DMS 273 (cell line): ENCODE results near the gene TCL1B.

ENCODE experiments used
- DNase-seq: peaks from one replicate; lab custom pipeline; 2025; ENCODE audit not compliant: unreplicated experiment; lab: John Stamatoyannopoulos, UW

TCL1B gene

DNA sequence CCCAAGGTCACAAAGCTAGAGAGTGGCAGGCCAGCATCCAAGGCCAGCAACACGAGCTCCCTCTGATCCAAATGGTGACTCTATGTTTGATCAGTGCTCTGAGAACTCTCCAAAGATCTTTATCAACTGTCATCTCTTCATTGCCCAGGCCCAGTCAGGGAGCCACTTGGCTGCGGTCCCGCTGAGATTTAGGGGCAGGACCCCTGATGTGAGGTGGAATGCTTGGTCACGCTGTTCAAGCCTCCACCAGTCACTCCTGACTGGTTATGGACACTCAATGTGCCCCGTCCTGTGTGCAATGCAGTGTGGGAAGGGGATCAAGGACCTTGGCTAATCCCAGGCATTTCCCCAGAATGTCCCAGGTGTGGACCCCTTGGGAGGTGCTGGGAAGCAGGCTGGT is 19.8 kb upstream of the TCL1B start:
- DNase-seq: no peak

GRCh38 chr14:95667249-95667693 is 19.0 kb upstream of the TCL1B start:
- DNase-seq: peak; percentile 34

DNA sequence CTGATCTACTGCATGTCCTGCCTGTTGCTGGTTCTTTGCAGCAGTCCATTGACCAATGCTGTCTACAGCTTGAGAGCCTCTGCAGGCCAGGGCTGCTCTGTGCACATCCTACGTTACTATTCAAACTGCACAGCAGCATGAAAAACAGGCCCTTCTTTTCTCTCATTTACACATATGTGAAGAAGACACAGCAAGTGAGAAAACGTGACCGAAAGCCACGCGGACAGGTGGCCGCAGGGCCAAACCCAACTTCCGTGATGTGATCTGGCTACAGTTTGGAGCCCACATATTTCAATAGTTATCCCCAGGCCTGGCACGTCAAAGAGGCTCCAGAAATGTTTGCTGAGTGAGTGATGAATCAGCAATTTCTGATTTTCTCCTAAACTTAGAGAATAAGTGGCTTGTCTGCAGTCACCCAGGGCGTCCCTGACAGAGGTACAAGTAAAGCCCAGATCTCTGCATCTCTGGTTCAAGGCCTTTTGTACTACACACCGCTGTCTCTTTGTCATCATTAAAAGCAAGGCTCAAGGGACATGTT is 17.9 kb upstream of the TCL1B start:
- DNase-seq: no peak

GRCh38 chr14:95674613-95675012 is 11.6 kb upstream of the TCL1B start:
- no peak for DNase-seq

DNA sequence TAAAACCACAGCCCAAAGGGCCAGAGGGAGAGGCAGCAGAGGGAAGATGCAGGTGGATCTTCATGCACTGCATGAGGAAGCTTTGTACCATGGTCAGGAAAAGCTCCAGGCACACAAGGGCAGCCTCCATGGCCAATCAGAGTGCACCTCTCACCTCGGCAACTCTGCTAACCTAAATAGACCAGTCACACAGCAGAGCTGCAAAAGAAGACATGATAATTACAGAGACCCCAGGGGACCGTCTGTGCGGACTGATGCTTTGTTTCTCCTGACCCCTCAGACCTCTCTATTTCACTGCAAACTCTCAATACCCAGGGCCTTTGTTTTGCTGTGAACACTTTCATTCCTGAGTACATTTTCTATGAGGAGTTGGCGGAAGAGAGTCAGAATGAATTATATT is 10.7 kb upstream of the TCL1B start:
- DNase-seq: no peak

DNA sequence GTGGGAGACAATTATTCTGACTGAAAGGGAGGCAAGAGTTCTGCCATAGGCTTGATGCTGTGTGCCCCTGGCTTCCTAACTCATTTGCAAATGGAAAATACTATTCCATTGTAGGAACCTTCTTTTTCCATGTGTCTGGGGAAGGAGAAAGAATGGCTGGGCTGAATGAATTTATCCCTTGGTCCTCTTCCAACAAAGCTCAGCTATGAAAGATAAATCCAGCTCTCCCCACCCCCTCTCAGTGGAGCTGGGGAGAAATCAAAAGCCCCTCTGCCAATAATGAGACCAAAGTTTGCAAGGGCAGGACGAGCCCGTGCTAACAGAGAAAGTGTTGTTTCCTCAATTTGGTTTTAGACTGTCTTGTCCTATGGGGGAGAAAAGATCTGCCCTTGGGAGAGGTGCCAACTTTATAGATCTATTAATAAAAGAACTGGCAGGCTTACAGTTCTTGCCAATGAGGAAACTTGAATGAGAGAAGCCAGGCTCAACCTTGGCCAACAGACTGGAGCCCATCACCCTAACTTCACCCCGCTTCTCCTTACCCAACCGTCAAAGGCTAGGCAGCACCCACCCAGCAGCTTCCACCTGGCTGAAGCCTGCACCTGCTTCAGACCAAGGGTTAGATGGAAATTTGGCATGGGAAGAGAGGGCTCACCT is 8.9 kb upstream of the TCL1B start:
- DNase-seq: no peak

DNA sequence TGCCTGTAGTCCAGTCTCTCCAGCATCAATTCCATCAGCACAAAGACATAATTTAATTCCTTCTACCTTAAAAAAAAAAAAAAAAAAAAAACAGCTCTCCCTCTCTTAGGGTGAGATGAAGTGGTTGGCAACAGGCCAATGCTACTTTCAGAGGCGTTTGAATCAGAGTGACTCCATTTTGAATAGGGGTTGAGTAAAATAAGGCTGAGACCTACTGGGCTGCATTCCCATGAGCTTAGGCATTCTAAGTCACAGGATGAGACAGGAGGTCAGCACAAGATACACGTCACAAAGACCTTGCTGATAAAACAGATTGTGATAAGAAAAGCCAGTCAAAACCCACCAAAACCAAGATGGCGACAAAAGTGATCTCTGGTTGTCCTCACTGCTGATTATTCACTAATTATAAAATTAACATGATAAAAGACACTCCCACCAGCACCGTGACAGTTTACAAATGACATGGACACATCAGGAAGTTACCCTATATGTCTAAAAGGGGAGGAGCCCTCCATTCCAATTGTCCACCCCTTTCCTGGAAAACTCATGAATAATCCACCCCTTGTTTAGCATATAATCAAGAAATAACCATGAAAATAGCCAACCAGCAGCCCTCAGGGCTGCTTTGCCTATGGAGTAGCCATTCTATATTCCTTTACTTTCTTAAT is 6.9 kb upstream of the TCL1B start:
- no peak for DNase-seq

GRCh38 chr14:95679998-95680735 is 6.1 kb upstream of the TCL1B start:
- peak; percentile 28 for DNase-seq

DNA sequence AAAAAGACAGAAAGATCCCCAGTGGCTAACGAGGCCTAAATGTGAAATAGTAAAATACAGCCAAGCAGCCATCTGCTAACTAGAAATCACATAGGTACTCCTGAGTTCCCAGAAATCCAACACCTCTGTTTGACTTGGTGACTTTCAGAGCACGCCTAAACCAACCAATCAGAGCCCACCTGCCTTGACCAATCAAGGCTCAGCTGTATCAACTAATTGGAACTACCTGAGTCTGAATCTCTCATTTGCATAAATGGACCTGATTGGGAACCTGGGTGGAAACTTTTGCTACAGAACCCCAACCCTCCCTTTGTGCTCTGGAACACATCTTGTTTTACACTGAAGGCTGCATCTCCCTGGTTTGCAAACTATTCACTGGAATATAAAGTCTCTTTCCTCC is 5.1 kb upstream of the TCL1B start:
- no peak for DNase-seq

GRCh38 chr14:95683793-95684192 is 2.4 kb upstream of the TCL1B start:
- DNase-seq: peak; percentile 49

- DNase-seq: no peak
These were observed 709 bp downstream of the TCL1B start for GRCh38 chr14:95686935-95687334.

DNA sequence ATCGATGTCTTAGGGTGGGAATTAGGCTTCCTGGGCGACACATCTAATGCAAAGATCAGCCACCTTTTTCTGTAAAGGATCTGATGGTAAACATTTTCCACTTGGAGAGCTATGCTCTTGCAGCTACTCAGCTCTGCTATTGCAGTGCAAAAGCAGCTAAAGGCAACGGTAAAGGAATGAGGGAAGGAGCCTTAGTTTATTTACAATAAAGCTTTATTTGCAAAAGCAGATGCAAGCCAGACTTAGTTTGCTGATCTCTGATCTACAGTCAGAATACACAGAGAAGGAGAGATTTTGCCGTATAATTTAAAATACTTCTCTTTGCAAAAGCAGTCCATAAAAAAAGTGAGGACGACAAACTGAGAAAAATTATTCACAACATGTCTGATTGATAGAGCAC is 3.2 kb downstream of the TCL1B start:
- DNase-seq: no peak

DNA sequence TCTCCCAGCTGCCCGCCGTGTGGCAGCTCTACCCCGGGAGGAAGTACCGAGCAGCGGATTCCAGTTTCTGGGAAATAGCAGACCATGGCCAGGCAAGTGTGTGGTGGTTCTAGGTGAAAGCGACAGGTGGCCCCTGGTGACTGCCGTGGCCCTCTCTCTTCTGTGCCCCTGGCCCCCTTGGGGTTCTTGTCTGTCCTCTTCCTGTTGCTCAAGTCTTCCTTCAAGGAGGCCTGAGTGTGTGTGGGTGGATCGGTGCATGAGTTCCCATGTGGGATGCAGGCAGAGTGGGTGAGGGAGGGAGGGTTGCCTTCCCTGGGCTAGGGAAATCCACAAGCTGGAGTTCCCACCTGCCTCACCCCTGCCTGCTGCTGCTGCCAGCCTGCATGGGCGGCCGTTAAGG is 4.6 kb downstream of the TCL1B start:
- peak; percentile 52 for DNase-seq

DNA sequence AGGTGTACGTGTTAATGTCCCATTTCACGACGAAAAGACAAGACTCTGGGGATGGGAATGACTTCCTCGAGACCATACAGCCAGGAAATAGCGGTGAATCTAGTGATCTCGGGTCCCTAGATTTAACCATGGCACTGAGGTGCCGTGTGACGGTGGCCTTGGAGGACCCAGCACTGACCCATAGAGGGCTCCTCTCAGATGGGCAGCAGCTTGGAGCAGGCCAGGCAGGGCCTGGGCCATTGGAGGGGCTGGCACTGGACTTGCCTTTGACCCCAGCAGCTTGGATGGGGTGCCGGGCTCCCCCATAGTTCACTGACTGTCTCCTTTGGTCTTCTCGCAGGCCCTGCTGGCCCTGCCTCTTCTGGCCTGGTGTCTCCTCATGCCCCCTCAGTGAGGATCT is 5.4 kb downstream of the TCL1B start:
- no peak for DNase-seq

DNA sequence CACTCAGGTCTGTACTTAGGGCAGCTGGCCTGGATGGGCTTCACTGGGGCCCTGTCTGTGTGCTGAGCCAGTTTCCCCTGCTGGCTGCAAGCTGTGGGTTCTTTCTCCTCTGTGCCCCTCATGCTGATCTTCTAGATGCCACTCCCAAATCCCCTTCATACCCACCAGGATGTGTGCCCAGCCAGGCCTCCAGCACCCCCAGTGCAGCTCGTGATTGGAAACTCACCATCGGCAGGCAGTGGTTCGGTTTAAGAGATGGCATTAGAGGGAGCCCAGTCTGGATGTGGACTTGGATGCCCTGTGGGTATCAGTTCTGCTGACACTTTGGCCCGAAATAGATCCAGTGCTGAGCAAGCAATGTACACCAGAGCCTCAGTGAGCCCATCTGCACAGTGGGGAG is 5.9 kb downstream of the TCL1B start:
- no peak for DNase-seq

GRCh38 chr14:95695051-95695450 is 8.8 kb downstream of the TCL1B start:
- no peak for DNase-seq

DNA sequence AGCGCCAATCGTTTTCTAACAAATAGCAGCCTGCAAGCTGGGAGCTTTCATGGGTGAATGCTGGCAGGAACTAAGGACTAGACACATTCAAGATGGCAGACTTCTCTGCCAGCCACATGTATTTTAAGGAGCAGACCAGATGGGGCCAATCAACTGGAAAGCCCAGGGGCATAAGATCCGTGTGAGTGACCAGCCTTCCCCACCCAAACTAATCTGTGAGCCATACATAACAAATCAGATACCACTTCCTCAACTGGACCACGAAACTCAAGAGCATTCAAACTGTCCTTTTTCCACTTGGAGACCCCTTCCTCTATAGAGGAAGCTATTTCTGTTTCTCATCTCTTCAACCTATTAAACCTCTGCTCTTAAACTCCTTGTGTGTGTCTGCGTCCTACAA is 9.7 kb downstream of the TCL1B start:
- DNase-seq: no peak

DNA sequence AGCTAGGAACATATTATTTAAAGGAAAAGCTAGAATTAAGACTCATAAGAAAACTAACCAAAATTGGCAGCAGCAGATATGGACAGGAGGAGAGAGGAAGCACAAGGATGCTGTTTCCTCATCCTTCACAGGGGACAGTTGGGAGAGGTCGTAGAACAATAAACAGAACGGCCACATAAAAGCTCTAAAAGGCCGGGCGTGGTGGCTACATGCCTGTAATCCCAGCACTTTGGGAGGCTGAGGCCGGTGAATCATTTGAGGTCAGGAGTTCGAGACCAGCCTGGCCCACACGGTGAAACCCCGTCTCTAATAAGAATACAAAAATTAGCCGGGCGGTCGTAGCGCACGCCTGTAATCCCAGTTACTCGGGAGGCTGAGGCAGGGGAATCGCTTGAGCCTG is 10.5 kb downstream of the TCL1B start:
- DNase-seq: no peak

- no peak for DNase-seq
These were observed 11.5 kb downstream of the TCL1B start for GRCh38 chr14:95697764-95698163.

- DNase-seq: no peak
These were observed 12.1 kb downstream of the TCL1B start for GRCh38 chr14:95698287-95698686.

DNA sequence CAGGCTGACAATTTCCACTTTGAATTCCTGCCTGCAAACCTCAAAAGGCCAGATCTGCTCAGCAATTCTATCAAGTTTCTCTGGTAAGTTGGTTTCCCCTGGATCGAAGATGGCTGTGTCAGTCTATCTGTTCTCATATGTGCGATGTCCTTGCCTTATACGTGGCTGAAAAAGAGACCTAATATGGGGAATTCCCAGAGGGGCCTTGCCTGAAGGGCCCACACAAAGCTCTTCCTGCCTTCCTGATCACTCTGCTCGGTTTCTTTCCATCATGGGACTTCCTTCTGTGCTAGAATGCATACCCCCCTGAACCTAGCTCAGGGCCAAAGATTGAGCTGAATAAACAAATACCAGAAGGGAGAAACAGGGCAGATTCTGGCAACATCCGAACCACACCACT is 13.2 kb downstream of the TCL1B start:
- DNase-seq: no peak
